ENCODE measurements around the gene RPS6KA5.
"Not testable (repeated sequence)": the region's sequence is repeated elsewhere in the genome, so short reads cannot be mapped to it uniquely, and the experiment has no call there.

RPS6KA5 gene

GRCh38 chr14:91095178-91095577 is 34.7 kb upstream of the RPS6KA5 start:
- DNase-seq, result no peak
- peaks cover 0 to 5% of the 10 kb centered on the region in 2 donors for H3K27me3 ChIP-seq
- H3K4me1 ChIP-seq, result no peaks in the 10 kb centered on the region
- H3K27ac ChIP-seq, result no peak overlapping the region
- H3K9me3 ChIP-seq, result no peaks in the 10 kb centered on the region
- H3K4me3 ChIP-seq, result no peak overlapping the region
- TF ChIP-seq CTCF (IDR thresholded peaks at IDR 0.05), result no peak
- H3K36me3 ChIP-seq, result no peaks in the 10 kb centered on the region
- intact Hi-C loops (cut with DNase I; ENCODE audit: low total_unique reads), result no loop called here

DNA sequence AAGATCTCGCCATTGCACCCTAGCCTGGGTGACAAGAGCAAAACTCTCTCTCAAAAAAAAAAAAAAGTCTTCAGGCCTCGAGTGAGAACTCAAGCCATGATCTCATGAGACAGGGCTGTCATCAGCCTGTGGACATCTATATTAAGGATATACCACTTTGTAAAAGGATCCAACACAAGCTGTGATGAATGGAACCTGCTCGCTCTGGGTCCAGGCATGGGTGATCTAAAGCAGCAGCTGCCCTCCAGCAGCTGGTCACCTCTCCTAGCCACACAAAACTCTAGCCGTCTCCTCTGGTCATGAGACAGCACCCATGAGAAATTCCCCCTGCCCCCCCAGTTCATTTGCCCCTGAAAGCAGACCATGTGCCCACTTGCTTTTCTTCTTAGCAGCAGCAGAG is 34.3 kb upstream of the RPS6KA5 start:
- TF ChIP-seq CTCF (IDR thresholded peaks at IDR 0.05), result no peak
- no peak for DNase-seq
- Histone ChIP-seq H3K9me3 (no peaks in the 10 kb centered on the region), H3K4me1 (no peaks in the 10 kb centered on the region), H3K27me3 (peaks cover 0 to 5% of the 10 kb centered on the region in 2 donors), H3K27ac (no peak overlapping the region), H3K36me3 (no peaks in the 10 kb centered on the region), H3K4me3 (no peak overlapping the region)
- intact Hi-C loops (cut with DNase I; ENCODE audit: low total_unique reads), result no loop called here

- DNase-seq; H3K36me3 ChIP-seq; H3K27me3 ChIP-seq; H3K27ac ChIP-seq; intact Hi-C loops (cut with DNase I; ENCODE audit: low total_unique reads); H3K4me3 ChIP-seq; H3K9me3 ChIP-seq; H3K4me1 ChIP-seq: not testable (repeated sequence)
These were observed 33.5 kb upstream of the RPS6KA5 start for GRCh38 chr14:91093743-91094472.

DNA sequence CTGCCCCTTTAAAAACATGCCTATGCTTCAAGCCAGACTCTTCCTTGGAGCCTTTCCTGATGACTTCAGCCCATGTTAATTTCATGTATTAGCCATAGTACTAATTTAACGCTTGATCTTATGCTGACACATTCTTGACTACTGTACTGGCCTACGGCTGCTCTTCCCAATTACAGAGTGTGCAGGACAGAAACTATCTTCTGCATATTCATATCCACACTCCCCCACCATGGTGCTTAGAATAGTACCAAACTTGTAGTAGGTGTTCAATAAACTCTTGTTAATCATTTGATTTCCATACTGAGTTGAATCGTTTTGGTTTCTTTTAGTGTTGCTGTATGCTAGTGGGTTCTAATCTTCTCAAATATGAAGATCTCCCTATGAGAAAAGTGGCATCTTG is 31.6 kb upstream of the RPS6KA5 start:
- no peaks in the 10 kb centered on the region for H3K9me3 ChIP-seq
- DNase-seq, result no peak
- H3K27me3 ChIP-seq, result peaks cover 0 to 5% of the 10 kb centered on the region in 2 donors
- intact Hi-C loops (cut with DNase I; ENCODE audit: low total_unique reads), result no loop called here
- no peaks in the 10 kb centered on the region for H3K4me1 ChIP-seq
- H3K36me3 ChIP-seq, result no peaks in the 10 kb centered on the region
- no peak for TF ChIP-seq CTCF (IDR thresholded peaks at IDR 0.05)
- no peak overlapping the region for H3K27ac ChIP-seq
- H3K4me3 ChIP-seq, result no peak overlapping the region

DNA sequence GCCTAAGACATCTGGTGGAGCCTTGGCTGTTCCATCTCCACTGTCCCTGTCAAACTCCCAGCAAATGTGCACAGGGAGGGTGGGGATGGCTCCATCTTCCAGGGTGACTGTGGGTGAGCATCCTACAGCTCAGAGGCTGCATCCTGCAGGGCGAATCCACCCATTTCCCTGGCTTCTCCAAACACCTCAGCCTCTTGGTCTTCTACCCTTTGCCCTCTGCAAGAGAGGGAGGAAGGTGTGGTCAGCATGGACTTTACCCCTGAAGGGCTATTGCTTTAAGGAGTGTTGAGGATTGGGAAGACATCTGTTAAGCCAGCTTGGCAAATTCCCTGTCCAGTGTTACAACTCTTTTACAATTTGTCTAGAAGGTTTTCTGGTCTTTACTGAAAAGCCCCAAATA is 30.3 kb upstream of the RPS6KA5 start:
- intact Hi-C loops (cut with DNase I; ENCODE audit: low total_unique reads), result no loop called here
- no peak for TF ChIP-seq CTCF (IDR thresholded peaks at IDR 0.05)
- H3K9me3 ChIP-seq, result no peaks in the 10 kb centered on the region
- H3K36me3 ChIP-seq, result no peaks in the 10 kb centered on the region
- H3K27ac ChIP-seq, result no peak overlapping the region
- H3K4me3 ChIP-seq, result no peak overlapping the region
- H3K4me1 ChIP-seq, result no peaks in the 10 kb centered on the region
- peaks cover 0 to 5% of the 10 kb centered on the region in 2 donors for H3K27me3 ChIP-seq
- no peak for DNase-seq

GRCh38 chr14:91089958-91090535 is 29.6 kb upstream of the RPS6KA5 start:
- no peak for TF ChIP-seq CTCF (IDR thresholded peaks at IDR 0.05)
- intact Hi-C loops (cut with DNase I; ENCODE audit: low total_unique reads), result no loop called here
- Histone ChIP-seq H3K36me3 (no peaks in the 10 kb centered on the region), H3K27ac (no peak overlapping the region), H3K4me3 (no peak overlapping the region), H3K4me1 (no peaks in the 10 kb centered on the region), H3K9me3 (no peaks in the 10 kb centered on the region), H3K27me3 (peaks cover 0 to 5% of the 10 kb centered on the region in 2 donors)
- no peak for DNase-seq

Measured in tibial artery (tissue), 4 donors.